Activated CD4-positive, alpha-beta T cell treated with anti-CD3 and anti-CD28 coated beads, Interleukin-2, amount 10 ng/mL, durations not matched to agents 24 days and 14 days (primary cell): ENCODE measurements around the gene SH3GLB2. TPM values are rescaled to one million over a fixed set of nuclear protein-coding genes. Genes with fewer than 3 reads are reported as not detected.

Experiments used
- DNase-seq: peaks from one replicate; pipeline ENCODE4 v3.0.0; 2022
- H3K27ac Mint-ChIP-seq: one replicate; pipeline ENCODE4 v1.8.0; 2022; ENCODE audit warnings: mild to moderate bottlenecking, mixed read lengths
- H3K27me3 Mint-ChIP-seq: one replicate; pipeline ENCODE4 v1.8.0; 2022; ENCODE audit warnings: mixed read lengths
- H3K36me3 Mint-ChIP-seq: one replicate; pipeline ENCODE4 v1.8.0; 2022; ENCODE audit warnings: low read depth, mild to moderate bottlenecking, mixed read lengths
- H3K4me1 Mint-ChIP-seq: one replicate; pipeline ENCODE4 v1.8.0; 2021; ENCODE audit warnings: mixed read lengths
- H3K4me3 Mint-ChIP-seq: one replicate; pipeline ENCODE4 v1.8.0; 2022; ENCODE audit warnings: mild to moderate bottlenecking, moderate library complexity, mixed read lengths
- H3K9me3 Mint-ChIP-seq: one replicate; pipeline ENCODE4 v1.8.0; 2021; ENCODE audit warnings: mixed read lengths
- intact Hi-C: fragments of 100-400 bp; cut with micrococcal nuclease; formaldehyde crosslinking; loops from one replicate; pipeline ENCODE4 v1.15.1; 2023
- total RNA-seq: library from RNA; stranded (reverse); gene quantifications from 2 replicates; pipeline ENCODE4 v1.2.3, GENCODE V29; 2022

SH3GLB2 gene
- total RNA-seq, 1 donor from 2014 or later: 73.9 TPM

- H3K9me3 Mint-ChIP-seq: no peaks in the 10 kb centered on the region
- intact Hi-C loops: no loop called here
- H3K4me1 Mint-ChIP-seq: peaks cover 9% of the 10 kb centered on the region
- H3K27me3 Mint-ChIP-seq: no peaks in the 10 kb centered on the region
- H3K27ac Mint-ChIP-seq: no peak overlapping the region
- peaks cover 10% of the 10 kb centered on the region for H3K36me3 Mint-ChIP-seq
- no peak overlapping the region for H3K4me3 Mint-ChIP-seq
- DNase-seq: no peak
These were observed 36.4 kb upstream of the SH3GLB2 start for GRCh38 chr9:129064499-129064908.

- H3K4me3 Mint-ChIP-seq: no peak overlapping the region
- no peaks in the 10 kb centered on the region for H3K4me1 Mint-ChIP-seq
- H3K36me3 Mint-ChIP-seq: peaks cover 10% of the 10 kb centered on the region
- no peaks in the 10 kb centered on the region for H3K27me3 Mint-ChIP-seq
- DNase-seq: no peak
- no peak overlapping the region for H3K27ac Mint-ChIP-seq
- intact Hi-C loops: no loop called here
- H3K9me3 Mint-ChIP-seq: no peaks in the 10 kb centered on the region
These were observed 34.9 kb upstream of the SH3GLB2 start for GRCh38 chr9:129063061-129063460.

- Mint-ChIP-seq H3K27ac (no peak overlapping the region), H3K36me3 (peaks cover 16% of the 10 kb centered on the region), H3K9me3 (no peaks in the 10 kb centered on the region), H3K27me3 (no peaks in the 10 kb centered on the region), H3K4me1 (no peaks in the 10 kb centered on the region), H3K4me3 (no peak overlapping the region)
- intact Hi-C loops: no loop called here
- no peak for DNase-seq
These were observed 32.9 kb upstream of the SH3GLB2 start for GRCh38 chr9:129060991-129061390.

DNA sequence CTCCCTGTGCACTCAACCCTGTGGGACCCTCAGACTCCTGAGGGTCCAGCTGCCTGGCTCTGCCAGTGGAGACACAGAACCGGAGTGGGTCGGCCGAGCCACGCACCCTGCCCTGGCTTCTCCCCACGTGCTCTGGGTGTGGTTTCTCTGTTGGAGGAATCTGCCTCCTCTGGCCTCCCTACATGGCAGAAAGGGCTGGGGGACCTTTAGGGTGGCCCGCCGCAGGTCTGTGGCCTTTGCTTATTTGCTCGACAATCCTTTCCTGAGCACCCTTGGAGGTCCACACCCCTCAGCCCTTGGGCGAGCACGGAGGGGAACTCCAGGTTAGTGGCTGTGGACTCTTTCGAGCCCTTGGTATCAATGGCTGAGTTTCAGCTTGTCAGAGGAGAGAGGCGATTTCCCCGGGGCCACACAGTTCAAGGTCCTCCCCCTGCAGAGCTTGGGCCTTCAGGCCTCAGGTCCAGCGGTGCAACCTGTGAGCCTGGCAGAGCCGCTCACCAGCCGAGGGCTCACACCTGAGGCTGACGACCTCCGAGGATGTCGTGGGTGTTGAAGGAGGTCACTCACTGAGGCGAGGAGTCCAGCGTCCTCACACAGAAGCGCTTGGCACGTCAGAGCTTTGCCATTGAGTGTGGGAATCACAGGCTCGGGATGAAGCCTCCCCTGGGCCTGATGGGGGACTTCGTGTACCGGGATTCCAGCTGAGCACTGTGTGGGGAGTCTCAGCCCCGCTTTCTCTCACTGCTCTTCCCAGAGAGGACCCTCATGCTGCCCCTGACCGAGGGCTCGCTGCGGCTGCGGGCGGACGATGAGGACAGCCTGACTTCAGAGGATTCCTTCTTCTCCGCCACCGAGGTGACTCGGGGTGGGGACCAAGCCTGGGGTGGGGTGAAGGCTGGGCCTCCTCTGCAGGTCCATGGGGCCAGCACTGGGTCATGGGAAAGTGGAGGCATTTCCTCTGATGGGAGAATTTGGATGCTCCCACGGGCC lies 32.0 kb upstream of the SH3GLB2 start:
- H3K27ac Mint-ChIP-seq: no peak overlapping the region
- peaks cover 12% of the 10 kb centered on the region for H3K36me3 Mint-ChIP-seq
- no peak overlapping the region for H3K4me3 Mint-ChIP-seq
- H3K27me3 Mint-ChIP-seq: no peaks in the 10 kb centered on the region
- intact Hi-C loops: no loop called here
- H3K9me3 Mint-ChIP-seq: no peaks in the 10 kb centered on the region
- no peaks in the 10 kb centered on the region for H3K4me1 Mint-ChIP-seq
- no peak for DNase-seq

DNA sequence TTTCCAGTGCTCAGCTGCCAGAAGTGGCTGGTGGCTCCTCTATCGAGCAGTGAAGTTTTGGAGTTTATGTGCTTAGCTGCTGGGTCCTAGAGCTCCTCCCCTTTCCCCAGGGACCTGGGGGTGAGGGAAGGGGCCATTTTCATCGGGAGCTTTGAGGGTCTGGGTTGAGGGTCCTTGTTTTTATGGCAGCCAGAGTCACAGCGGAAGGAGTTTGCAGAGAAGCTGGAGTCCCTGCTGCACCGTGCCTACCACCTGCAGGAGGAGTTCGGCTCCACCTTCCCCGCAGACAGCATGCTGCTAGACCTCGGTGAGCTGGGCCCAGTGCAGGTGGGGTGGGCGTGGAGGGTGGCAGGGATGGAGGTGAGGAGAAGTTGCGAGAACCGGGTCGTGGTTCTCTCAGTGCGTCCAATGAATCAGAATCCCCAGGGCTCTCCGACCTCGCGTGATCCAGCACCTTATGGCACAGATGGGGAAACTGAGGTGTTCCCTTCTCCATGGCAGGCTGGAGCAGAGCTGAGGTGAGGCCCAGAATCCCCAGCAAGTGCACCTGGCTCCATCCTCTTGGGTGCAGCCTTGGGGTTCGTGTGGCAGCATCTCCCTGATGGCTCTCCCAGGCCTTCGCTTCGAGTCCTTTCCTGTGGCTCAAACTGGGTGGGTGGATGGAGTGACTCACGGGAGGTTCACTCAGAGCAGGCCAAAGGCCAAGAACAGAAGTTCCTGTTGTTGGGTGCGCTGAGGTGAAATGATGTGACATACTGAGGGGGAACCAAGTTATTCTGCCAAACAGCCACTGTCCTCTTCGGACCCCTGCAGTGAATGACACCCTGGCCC lies 31.0 kb upstream of the SH3GLB2 start:
- H3K4me1 Mint-ChIP-seq: no peaks in the 10 kb centered on the region
- intact Hi-C loops: no loop called here

DNA sequence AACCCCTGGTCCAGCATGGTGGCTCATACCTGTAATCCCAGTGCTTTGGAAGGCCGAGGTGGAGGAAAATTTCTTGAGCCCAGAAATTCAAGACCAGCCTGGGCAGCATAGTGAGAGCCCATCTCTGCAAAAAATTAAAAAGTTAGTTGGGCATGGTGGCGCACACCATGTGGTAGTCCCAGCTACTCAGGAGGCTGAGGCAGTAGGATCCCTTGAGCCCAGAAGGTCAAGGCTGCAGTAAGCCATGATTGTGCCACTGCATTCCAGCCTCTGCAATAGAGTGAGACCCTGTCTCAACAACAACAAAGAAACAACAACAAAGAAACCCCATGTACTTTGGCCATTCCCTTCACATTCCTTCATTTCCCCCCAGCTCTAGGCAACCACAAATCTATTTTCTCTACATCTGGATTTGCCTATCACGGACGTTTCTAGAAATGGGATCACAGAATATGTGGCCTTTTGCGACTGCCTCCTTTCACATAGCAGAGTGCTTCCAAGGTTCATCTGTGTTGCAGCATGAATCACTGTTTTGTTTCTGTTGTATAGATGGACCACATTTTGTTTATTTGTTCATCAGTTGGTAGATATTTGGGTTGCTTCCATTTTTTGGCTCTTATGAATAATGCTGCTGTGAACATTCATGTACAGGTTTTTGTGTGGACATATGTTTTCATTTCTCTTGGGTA lies 26.2 kb upstream of the SH3GLB2 start:
- H3K9me3 Mint-ChIP-seq: no peaks in the 10 kb centered on the region
- no peaks in the 10 kb centered on the region for H3K4me1 Mint-ChIP-seq
- no peak overlapping the region for H3K27ac Mint-ChIP-seq
- no peaks in the 10 kb centered on the region for H3K27me3 Mint-ChIP-seq
- H3K4me3 Mint-ChIP-seq: no peak overlapping the region
- H3K36me3 Mint-ChIP-seq: peaks cover 10% of the 10 kb centered on the region
- intact Hi-C loops: no loop called here
- DNase-seq: no peak

More for the DNA sequence above, 31.0 kb upstream of the SH3GLB2 start:
- H3K27me3 Mint-ChIP-seq: no peaks in the 10 kb centered on the region
- H3K36me3 Mint-ChIP-seq: peaks cover 15% of the 10 kb centered on the region
- no peak overlapping the region for H3K4me3 Mint-ChIP-seq
- no peak overlapping the region for H3K27ac Mint-ChIP-seq
- H3K9me3 Mint-ChIP-seq: no peaks in the 10 kb centered on the region
- no peak for DNase-seq

DNA sequence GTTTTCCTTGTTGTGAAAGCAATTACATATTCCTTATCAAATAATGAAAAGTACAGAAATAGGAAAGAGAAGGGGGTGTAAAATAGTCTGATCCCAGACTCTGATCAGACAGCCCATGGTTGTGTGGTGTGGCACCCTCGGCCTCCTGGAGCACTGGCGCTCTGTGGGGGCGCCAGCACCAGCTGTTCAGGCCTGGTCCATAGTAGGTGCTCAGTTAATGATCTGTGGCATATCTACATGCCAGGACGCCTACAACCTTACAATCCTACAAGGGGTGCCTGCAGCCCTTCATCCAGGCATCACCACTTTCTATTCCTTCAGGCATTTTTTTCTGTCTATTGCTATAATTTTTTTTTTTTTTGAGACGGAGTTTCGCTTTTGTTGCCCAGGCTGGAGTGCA lies 24.9 kb upstream of the SH3GLB2 start:
- no peaks in the 10 kb centered on the region for H3K27me3 Mint-ChIP-seq
- H3K36me3 Mint-ChIP-seq: peaks cover 17% of the 10 kb centered on the region
- no peaks in the 10 kb centered on the region for H3K9me3 Mint-ChIP-seq
- DNase-seq: no peak
- H3K27ac Mint-ChIP-seq: no peak overlapping the region
- no peak overlapping the region for H3K4me3 Mint-ChIP-seq
- H3K4me1 Mint-ChIP-seq: no peaks in the 10 kb centered on the region
- intact Hi-C loops: no loop called here

- H3K9me3 Mint-ChIP-seq: no peaks in the 10 kb centered on the region
- H3K36me3 Mint-ChIP-seq: peaks cover 16% of the 10 kb centered on the region
- H3K27me3 Mint-ChIP-seq: no peaks in the 10 kb centered on the region
- intact Hi-C loops: no loop called here
- H3K4me3 Mint-ChIP-seq: no peak overlapping the region
- no peak overlapping the region for H3K27ac Mint-ChIP-seq
- no peak for DNase-seq
- H3K4me1 Mint-ChIP-seq: no peaks in the 10 kb centered on the region
These were observed 24.5 kb upstream of the SH3GLB2 start for GRCh38 chr9:129052592-129052991.

- Mint-ChIP-seq H3K36me3 (peaks cover 16% of the 10 kb centered on the region), H3K4me3 (no peak overlapping the region), H3K9me3 (no peaks in the 10 kb centered on the region), H3K27me3 (no peaks in the 10 kb centered on the region), H3K27ac (no peak overlapping the region), H3K4me1 (peaks cover 15% of the 10 kb centered on the region)
- no peak for DNase-seq
- intact Hi-C loops: no loop called here
These were observed 13.9 kb upstream of the SH3GLB2 start for GRCh38 chr9:129042016-129042415.

DNA sequence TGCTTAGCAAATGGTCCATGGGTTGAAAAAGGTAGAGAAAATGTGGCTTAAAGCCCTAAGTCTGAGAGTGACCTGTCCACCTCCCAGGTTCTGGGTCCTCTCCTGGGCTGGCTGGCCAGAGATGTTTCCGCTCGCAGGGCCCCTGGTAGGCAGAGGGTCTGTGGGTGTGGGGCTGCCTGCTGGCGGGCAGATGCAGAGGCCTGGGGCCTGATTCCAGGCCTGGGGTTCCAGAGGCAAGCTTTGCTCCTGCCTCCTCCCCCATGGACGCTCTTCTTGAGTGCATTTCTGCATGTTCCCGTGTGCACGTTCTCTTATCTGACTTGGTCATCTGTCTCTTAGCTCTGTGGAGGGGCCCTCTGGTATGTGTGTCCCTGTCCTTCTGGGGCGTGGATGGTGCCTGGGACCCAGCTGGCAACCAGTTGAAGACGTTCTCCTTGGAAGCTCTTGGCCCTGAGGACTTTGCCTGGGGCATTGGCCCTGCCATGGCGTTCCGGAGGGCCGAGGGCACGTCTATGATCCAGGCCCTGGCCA lies 12.0 kb upstream of the SH3GLB2 start:
- Mint-ChIP-seq H3K27ac (no peak overlapping the region), H3K4me3 (no peak overlapping the region), H3K4me1 (peaks cover 26% of the 10 kb centered on the region), H3K36me3 (peaks cover 15% of the 10 kb centered on the region), H3K9me3 (no peaks in the 10 kb centered on the region), H3K27me3 (peaks cover 2% of the 10 kb centered on the region)
- DNase-seq: no peak
- intact Hi-C loops: no loop called here

DNA sequence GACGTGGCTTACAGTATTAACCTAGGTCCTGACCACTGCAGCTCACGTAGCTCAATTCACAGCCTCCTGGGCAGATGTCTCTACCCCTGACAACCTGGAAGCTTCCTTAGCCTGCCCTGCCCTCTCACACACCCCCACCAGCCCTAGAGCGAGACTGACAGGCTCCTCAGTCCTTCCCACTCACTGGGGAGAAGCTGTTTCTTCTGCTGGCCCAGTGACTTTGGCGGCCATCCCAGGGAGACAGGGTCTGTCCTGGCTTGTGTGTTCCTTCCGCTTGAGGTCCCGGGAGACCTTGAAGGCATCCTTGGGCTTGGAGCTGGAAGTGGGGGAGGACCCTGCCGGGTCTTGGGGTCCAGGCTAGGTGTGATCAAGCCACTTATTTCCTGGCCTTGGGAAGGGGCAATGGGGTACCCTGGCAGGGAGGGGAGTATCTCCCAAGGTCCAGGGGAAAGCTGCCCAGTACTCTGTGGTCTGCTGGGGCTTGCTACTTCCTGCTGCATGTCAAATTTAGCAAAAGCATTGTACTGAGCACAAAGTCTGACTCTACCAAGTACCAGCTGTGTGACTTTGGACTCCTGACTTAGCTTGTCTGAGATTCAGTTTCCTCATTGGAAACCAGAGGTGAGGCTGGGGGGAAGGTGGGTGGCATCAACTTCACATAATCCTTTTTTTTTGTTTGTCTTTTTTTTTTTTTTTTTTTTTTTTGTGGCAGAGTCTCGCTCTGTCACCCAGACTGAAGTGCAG lies 10.2 kb upstream of the SH3GLB2 start:
- H3K36me3 Mint-ChIP-seq: peaks cover 11% of the 10 kb centered on the region
- no peak overlapping the region for H3K27ac Mint-ChIP-seq
- intact Hi-C loops: no loop called here
- peaks cover 2% of the 10 kb centered on the region for H3K27me3 Mint-ChIP-seq
- peak overlapping the region; percentile 98 for H3K4me3 Mint-ChIP-seq
- H3K4me1 Mint-ChIP-seq: peaks cover 26% of the 10 kb centered on the region
- no peaks in the 10 kb centered on the region for H3K9me3 Mint-ChIP-seq
- DNase-seq: no peak

- Mint-ChIP-seq H3K4me1 (peaks cover 26% of the 10 kb centered on the region), H3K4me3 (peak overlapping the region; percentile 98), H3K27me3 (peaks cover 2% of the 10 kb centered on the region), H3K27ac (no peak overlapping the region), H3K9me3 (no peaks in the 10 kb centered on the region), H3K36me3 (peaks cover 11% of the 10 kb centered on the region)
- intact Hi-C loops: no loop called here
- DNase-seq: no peak
These were observed 9.6 kb upstream of the SH3GLB2 start for GRCh38 chr9:129037767-129038098.
